ENCODE measurements around the gene OBSL1.

Gene OBSL1

DNA sequence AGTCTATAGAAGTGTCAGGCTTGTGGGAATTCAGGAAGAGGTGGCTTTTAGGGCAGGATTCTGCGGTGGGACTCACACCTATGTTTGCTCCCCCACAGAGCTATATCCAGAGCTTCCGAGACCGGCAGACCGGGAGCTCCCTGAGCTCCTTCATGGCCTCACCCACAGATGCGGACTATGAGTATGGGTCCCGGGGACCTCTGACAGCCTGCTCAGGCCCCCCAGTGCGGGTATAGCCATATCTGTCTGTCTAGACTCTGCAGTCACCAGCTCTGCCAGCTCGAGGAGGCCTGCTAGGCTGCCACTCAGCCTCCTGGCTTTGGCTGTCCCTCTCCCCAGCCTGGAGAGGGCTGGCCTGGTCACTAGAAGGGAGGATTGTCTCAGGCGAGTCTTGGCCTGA is 21.7 kb downstream of the OBSL1 start:
- DNase-seq (ENCODE audit: low read depth in 2 of 2), result no peak

DNA sequence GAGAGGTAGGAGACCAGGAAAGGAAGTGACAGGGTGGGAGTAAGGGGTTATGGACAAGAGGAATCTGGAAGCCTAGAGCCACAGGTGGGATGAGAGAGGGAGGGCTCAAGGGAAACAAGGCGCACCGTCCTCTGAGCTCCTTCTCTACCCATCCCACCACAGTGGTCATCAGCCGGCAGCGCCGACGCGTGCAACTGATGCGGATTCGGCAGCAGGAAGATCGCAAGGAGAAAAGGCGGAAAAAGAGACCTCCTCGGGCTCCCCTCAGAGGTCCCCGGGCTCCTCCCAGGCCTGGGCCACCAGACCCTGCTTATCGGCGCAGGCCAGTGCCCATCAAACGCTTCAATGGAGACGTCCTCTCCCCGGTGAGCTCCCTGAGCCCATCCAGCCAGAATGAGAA is 22.3 kb downstream of the OBSL1 start:
- no peak for DNase-seq (ENCODE audit: low read depth in 2 of 2)

DNA sequence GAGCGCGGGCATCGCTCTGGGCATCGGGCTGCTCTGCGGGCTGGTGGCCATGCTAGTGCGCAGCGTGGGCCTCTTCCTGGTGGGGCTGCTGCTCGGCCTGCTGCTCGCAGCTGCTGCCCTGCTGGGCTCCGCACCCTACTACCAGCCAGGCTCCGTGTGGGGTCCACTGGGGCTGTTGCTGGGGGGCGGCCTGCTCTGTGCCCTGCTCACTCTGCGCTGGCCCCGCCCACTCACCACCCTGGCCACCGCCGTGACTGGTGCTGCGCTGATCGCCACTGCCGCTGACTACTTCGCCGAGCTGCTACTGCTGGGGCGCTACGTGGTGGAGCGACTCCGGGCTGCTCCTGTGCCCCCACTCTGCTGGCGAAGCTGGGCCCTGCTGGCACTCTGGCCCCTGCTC is 23.7 kb downstream of the OBSL1 start:
- DNase-seq (ENCODE audit: low read depth in 2 of 2), result no peak

DNA sequence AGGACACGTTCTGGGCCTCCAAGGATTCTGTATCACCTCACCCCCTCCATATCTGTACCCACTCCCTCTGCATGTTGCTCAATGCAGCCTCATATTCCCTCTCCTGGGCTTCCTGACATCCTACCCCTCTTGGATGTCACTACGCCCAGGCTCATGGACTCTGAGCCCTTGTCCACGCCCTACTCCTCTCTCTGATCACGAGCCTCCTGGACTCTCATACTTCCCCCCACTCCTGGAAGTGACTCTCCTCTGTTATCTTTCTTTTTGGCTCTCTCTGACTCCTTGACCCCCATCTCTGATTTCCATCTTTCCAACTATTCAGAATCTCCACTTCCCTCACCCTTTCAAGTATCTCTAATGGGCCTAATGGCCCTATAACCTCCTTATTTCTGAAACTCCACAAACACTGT is 25.4 kb downstream of the OBSL1 start:
- DNase-seq (ENCODE audit: low read depth in 2 of 2), result no peak

DNA sequence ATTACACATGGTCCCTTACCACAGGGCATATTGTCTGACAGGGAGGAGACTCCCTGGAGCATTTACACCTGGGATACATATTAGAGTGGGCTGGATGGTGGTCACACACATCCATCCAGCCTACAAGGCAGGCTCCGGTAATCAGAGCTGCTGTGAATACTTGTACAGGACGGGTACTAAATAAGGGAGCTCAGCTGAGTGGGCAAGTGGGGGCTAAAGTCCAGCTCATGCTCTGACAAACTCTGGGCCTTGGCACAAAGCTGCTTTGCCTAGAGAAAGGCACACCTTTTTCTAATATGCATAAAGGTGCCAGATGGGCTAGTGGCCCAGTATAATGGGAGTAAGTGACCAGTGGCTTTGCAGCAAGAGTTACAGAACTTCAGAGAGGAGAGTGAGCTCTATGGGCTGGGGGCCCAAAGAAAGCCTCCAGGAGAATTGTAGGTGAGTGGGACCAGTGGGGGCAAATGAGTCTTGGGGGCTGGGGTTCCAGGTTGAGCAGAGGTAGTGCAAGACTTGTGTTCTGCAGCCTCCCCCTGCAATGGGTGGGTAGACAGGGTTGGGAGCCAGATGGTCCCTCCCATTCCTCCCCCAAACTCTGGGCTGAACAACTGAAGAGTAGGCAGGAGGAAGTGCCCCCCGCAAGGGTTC is 25.9 kb downstream of the OBSL1 start:
- no peak for DNase-seq (ENCODE audit: low read depth in 2 of 2)

DNA sequence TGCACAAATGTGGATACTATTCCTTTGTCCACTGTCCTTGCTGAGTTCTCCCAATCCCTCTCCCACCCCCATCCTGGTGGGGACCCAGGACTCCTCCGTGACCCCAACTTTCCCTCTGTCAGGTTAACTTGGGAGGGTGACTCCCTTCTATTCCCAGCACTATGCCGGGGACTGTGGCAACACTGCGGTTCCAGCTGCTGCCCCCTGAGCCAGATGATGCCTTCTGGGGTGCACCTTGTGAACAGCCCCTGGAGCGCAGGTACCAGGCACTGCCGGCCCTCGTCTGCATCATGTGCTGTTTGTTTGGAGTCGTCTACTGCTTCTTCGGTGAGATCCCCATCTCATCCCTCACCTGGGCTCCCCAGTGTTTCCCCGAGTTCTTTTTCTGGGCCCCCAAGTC is 26.8 kb downstream of the OBSL1 start:
- no peak for DNase-seq (ENCODE audit: low read depth in 2 of 2)

DNA sequence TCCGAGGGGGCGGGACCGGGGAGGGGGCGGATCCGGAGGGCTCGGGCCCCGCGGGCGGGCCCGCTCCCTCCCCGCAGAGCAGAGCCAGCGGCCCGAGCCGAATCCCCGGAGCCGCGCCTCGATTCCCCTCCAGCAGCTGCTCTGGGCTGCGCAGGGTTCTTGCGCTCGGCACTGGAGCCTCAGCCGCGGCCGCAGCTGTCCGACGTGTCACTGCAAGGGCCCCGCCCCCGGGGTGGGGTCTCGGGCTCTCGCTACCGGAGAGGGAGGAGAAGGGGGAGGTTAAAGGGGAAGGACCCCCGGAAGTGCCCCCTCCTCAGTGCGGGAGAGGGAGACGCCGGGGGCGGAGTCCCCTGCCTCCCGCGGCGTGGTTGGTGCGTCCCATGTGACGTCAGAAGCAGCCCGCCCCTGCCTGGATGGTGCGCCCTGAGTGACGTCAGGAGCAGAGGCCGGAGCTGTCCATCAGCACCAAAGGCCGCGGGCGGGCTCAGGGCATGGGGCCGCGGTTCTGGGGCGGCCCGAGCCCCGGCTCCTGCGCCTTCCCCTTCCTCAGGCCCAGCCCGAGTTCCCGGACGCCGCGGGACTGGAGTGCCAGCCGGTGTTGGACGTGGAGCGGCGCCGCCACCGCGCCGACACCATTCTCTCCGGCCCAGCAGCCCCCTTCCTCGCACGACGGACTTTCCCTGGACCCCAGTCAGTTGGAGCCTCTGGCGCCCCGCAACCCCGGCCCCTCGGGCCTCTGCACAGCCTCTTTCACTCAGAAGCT is 27.6 kb downstream of the OBSL1 start, which contains the start of the genes CHPF and TMEM198:
Gene CHPF (minus strand): TSS at position 214 of the 763 bp plus-strand sequence. CDS start 271 bp downstream, outside the sequence.
Gene TMEM198 (plus strand): TSS at position 433 of the 763 bp plus-strand sequence. CDS start 700 bp downstream, outside the sequence.
- peak; percentile 97 for DNase-seq (ENCODE audit: low read depth in 2 of 2)

DNA sequence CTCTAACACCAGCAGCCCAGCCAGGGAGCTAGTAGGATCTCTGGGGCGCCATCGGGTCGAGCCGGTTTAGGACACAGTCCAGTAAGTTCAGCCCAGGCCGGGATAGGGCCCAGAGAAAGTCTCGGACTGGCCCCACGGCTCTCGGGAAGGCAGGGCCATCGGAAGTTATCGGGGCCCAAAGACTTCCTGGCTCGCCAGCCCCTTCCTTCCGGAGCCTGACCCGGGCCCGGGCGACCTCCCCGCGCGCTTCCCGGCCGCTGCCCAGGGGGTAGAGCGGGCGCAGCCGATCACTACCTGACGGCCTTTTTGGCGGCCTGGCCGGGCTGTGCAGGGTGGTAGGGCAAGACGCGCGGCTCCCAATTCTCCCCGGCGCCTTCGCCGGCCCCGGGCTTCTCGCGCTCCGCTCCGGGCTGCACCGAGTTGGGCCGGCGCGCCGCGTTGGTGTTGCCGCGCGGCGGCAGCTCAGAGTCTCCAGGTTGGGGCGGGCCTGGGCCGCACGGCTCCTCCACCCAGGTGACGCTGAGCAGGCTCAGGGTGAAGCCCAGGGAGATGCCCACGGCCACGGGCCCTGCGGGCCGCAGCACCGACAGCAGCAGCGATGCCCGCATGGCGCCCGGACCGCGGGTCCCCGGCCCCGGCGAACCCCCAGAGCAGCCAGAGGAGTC is 28.3 kb downstream of the OBSL1 start:
- DNase-seq (ENCODE audit: low read depth in 2 of 2), result no peak

DNA sequence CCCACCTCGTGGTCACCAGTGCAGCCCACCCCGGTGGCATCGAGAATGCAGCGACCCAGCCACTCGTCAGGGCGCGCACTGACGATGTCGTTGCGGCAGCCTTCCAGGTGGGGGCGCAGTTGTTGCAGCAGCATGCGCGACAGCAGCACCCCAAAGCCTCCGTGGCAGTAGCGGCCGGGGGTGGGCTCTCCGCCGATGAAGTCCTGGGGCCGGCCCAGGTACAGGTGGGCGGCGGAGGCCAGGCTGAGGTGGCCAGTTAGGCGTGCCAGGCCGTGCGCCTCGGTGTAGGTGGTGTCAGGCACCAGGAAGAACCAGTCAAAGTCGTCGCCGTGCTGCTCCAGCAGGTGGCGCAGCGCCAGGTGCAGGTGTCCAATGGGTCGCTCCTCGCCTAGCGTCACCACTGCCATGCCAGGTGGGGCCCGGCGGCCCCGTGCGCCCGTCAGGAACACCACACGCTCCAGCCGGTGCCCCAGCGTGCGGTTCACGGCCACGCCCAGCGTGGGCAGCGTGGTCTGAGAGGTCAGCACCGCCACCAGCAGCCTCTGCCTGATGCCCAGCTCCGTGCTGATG is 29.6 kb downstream of the OBSL1 start:
- DNase-seq (ENCODE audit: low read depth in 2 of 2), result peak; percentile 28 to 29

DNA sequence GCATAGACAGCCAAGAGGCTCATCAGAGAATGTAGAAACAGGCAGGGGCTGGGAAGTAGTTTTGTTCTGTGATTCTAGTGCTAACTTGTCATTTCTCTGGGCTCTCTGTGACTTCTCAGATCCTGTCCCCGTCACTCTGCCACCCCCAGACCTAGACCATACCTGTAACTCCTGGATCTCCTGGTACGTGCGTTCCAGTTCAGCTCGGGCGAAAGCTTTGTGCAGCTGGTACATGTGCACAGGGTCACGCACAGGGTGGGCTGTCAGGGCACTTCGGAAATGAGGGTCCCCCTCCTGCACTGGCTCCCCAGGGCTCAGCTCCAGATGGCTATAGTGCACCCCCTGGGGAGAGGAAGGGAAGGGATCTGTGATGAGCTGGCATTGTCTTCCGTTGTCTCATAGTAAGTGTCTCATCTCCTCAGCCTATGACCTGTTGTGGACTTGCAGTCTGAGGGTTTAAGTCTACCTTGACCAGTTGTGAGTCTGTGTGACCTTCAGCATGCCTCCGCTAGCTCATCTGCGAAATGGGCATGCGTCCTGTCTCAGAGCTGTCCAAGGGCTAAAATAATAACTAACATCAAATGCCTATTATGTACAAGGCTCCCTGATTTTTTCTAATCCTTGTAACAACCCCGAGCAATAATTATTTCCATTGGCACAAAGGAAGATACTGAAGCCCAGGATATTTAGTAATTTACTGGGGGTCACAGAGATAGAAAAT is 30.4 kb downstream of the OBSL1 start:
- no peak for DNase-seq (ENCODE audit: low read depth in 2 of 2)

DNA sequence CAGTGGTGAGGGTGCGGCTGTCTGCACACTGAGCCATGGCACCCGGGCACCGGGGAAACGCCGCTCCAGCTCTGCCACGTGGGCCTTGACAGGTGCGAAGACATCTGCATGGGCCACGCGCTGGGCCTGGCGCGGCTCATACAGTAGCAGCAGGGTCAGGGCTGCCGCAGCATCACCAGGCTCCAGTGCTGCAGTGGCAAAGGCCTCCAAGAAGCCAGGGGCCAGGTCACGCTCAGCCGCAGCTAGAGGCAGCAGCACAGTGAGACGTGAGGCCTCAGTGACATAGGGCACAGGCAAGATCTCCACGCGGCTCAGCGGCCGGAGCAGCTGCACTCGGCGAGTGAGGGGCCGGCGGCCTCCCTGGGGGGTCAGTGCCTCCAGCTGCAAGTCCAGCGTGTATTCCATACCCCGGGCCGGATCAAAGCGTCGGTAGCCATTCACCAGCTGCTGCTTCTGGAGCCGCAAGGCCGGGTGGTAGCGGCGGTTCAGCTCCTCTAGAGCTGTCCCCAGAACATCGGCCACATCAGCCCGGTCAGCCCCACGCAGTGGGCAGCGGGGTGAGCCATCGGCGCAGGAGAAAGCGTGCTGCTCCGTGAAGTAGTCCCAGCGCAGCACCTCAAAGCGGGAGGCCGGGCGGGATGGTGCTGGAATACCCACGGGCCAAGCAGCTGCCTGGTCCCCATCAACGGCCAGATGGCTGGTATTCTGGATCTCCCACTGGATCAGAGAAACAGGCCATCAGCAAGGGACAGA is 31.2 kb downstream of the OBSL1 start:
- no peak for DNase-seq (ENCODE audit: low read depth in 2 of 2)

DNA sequence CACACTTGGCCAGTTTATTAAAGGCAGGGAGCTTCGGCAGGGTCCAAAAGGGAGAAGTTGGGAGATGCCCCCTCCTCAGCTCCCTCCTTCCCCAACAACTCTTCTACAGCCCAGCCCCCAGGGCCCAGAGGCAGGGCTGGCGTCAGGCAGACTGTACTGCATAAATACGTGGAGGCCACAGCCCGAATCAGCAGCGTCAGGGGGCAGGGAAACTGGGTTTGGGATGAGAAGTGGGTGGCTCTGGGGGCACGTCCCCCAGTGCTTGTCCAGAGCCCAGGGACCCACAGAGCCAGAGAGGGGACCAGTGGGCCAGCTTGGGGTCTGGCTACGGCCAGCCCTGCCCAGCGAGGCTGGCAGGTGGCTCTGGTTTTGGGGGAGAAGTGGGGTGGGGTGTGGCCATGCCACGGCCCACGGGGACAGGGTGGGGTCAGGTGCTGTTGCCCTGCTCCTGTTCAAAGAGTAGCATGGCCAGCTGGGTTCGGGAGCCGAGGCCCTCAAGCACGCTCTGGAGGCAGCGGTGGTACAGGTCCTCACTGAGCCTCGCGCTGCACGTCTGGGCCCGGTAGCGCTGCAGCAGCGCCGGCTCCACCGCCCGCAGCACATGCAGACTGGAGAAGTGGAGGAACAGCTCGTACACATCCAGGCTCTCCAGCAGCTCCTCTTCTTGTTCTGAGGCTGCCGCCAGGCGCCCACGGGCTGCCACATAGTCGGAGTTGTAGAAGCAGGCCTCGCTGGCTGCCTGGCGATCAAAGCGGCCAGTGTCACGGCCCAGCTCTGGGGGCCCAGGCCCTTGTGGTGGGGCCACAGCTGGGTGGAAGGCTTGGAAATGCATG is 32.2 kb downstream of the OBSL1 start:
- DNase-seq (ENCODE audit: low read depth in 2 of 2), result no peak

DNA sequence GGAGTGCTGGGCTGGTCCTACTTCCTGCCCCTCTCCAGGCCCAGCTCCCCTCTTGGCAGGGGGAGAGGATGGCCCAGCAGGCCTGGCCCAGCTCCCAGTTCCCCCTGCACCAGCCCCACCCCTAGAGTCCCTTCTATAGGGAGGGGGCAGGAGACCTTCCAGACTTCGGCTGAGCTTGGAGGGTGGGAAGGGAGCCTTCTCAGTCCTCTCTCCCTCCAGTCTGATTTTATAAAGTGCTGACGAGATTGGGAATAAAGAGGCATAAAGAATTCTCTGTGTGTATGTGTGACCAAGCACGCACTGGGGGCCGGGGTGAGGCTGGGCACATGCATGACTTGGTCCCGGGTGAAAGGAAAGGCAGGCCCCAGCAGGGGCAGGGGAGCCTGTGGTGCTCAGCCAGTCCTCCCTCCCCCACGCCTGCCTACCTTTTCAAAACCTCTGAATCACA is 32.8 kb downstream of the OBSL1 start:
- no peak for DNase-seq (ENCODE audit: low read depth in 2 of 2)

DNA sequence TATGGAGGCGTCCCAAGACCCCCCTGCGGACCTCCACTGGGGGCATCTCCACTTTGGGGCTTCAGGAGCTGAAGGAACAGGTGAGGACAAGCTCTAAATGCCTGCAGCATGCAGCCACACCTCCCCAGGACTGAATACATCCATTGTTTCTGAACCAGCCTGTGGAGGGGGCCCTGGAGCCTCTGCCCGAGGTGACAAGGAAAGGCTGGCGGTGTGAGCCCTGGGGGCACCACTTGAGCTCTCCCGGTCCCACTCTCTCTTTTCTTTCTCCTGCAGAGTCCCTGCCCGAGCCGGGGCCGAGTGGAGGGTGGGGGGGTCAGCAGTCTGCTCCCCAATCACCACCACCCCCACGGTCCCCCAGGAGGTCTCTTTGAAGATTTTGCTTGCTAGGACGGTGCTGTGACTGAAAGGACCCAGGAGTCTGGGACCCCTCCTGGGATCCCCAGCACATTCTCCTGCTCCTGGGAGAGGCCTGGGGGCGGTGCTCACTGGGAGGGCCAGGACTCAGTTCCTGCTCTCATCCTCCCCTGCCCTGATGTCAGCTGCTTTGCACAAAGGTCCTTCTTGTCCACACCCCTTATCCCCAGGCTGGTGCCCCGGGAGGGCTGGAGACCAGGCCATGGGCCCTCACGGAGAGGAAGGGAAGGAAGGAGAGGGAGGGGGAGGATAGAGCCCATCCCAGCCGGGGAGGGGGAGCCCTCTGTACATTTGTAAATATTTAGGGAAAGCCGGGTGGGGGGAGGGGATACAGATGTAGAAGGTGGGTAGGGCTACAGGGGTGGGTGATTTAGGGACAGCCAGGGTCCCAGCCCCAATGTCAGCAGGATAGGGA is 33.5 kb downstream of the OBSL1 start:
- DNase-seq (ENCODE audit: low read depth in 2 of 2), result no peak

DNA sequence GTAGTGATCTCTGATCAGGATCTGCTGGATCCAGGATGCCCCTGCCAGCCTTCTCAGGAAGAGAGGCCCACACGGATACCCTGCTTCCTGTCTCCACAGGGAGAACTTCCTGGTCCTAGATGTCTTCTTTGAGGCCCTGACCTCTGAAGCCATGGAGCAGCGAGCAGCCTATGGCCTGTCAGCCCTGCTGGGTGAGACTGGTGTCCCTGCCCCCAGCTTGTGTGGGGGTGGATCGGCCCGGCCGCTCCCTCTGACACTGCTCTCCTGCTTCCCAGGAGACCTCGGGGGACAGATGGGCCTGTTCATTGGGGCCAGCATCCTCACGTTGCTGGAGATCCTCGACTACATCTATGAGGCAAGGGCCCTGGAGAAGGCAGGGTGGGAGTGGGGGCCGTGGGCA is 34.4 kb downstream of the OBSL1 start:
- no peak for DNase-seq (ENCODE audit: low read depth in 2 of 2)

DNA sequence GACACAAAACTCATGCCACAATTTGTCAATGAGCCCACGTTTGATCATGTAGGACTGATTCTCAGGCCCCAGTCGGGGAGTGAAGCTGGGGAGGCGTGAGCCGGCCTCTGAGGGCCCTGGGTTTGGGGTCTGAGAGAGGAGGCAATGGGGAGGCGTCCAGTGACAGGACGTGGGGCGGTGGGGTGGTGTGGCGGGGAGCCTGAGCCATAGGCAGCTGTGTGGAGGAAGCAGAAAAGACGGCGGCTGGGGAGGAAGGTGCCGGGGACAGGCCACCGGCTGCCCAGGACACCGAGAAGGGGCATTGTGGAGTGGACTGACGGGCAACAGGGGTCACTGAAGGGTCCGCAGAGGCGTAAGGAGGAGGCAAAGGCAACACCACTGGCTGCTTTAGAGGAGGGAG is 34.9 kb downstream of the OBSL1 start:
- DNase-seq (ENCODE audit: low read depth in 2 of 2), result no peak

DNA sequence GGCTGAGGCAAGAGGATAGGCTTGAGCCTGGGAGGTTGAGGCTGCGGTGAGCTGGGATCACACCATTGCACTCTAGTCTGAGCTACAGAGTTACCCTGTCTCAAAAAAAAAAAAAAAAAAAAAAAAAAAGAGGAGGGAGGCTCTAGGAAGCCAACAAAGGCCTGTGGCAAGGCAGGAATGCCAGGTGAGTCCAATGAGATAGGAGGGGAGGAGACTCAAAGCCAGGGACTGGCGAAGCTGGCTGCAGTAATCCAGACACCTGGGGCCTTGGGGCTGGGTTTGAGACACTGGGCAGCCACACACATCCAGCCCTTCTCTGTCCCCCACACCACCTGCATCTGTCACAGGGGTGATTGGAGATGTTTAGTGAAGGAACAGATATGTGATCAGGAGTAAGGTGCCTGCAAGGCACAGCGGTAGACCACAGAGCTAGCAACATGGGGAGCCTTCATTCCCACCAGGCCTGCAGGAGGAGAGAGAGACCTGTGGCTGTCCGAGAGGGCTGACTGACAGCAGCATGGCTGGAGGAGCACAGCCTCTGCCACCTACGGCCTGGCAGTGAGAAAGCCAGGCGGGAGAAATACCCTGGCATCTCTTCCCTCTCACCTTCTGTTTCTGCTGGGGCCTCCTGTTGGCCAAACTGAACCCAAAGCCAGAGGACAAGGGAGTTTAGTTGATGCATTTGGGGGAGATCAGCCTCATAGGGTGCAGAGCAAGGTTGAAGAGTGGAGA is 37.2 kb downstream of the OBSL1 start:
- no peak for DNase-seq (ENCODE audit: low read depth in 2 of 2)

DNA sequence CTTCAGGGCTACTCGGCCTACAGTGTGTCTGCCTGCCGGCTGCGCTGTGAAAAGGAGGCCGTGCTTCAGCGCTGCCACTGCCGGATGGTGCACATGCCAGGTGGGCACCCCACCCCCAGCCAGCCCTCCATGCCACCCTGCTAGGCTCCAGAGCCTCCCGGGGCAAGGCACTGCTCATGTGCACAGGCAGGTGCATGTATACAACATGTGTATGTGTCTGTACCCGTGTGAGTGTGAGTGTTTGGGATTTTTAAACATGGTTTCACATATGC is 39.0 kb downstream of the OBSL1 start:
- DNase-seq (ENCODE audit: low read depth in 2 of 2), result no peak

Measured in fibroblast of skin of left quadriceps (primary cell).